Psoas muscle (tissue), 8 donors: Measurements from ENCODE around the gene P3R3URF. TPM values are rescaled to one million over a fixed set of nuclear protein-coding genes. Genes with fewer than 3 reads are reported as not detected.
A peak's percentile ranks its signal among the peaks of the same experiment; 100 is the strongest.

Experiments
- ATAC-seq, 4 donors: fragments of 200-7000 bp; cut with Tn5 transposase; one replicate each; pipeline ENCODE4 v1.9.1; 2020; ENCODE audit warnings: moderate library complexity in 3 of 4, mild to moderate bottlenecking in 2 of 4
- DNase-seq, 2 donors: peaks; one replicate each; pipeline ENCODE4 v3.0.0-alpha.2; 2020
- H3K27ac ChIP-seq: fragments of 200-600 bp; one replicate; pipeline ENCODE4 v1.8.0; 2022
- H3K27me3 ChIP-seq, 3 donors: fragments of 200-600 bp in 1 of 3; one replicate each; pipeline versions ENCODE4 v1.6.1 to v1.8.0; 2013 to 2022; ENCODE audit warnings: low read length in 2 of 3, mild to moderate bottlenecking in 2 of 3, moderate library complexity in 1 of 3; ENCODE audit not compliant: insufficient read depth in 3 of 3
- H3K36me3 ChIP-seq, 2 donors: fragments of 200-600 bp in 1 of 2; one replicate each; pipeline versions ENCODE4 v1.6.1 to v1.8.0; 2013 to 2022; ENCODE audit warnings: low read depth in 1 of 2, mild to moderate bottlenecking in 1 of 2, moderate library complexity in 1 of 2; ENCODE audit not compliant: insufficient read depth in 1 of 2
- H3K4me1 ChIP-seq: fragments of 200-600 bp; one replicate; pipeline ENCODE4 v1.8.0; 2022
- H3K4me3 ChIP-seq: fragments of 200-600 bp; one replicate; pipeline ENCODE4 v1.8.0; 2022; ENCODE audit warnings: mild to moderate bottlenecking
- H3K9me3 ChIP-seq: fragments of 200-600 bp; one replicate; pipeline ENCODE4 v1.8.0; 2022
- WGBS, 3 donors: extraction: QIAGEN DNeasy Blood & Tissue Kit; methylation state at CpG; one replicate each; pipeline versions ENCODE4 v1.1.6 to v1.1.7; 2013; 5-methylcytosine and 5-hydroxymethylcytosine counted together
- intact Hi-C, 2 donors: fragments of 100-400 bp; cut with DNase I; formaldehyde crosslinking; loops; one replicate each; pipeline versions ENCODE4 v1.11.0 to v1.14.2; 2022
- polyA plus RNA-seq, 3 donors: library from polyadenylated mRNA; stranded (reverse); fragments of 200-250 nt; gene quantifications; one replicate each; pipeline ENCODE4 v1.2.3, GENCODE V29; 2013
- total RNA-seq, 4 donors: library from RNA; stranded (reverse); fragmentation: NEBNext Ultra II Directional in 2 of 4; extraction: Animal tissue kit (Norgen Biotek cat#: 25700) in 2 of 4; gene quantifications; one replicate each; pipeline versions ENCODE4 v1.2.1 to v1.2.4, GENCODE V29; 2021 to 2023
- TF ChIP-seq, protein P1 (sequence below): fragments of 200-600 bp; IDR thresholded peaks from one replicate; pipeline ENCODE4 v1.8.0; 2022; ENCODE audit warnings: antibody characterized with exemption
- donor health status: healthy with polysubstance abuse.
- donor health status: DM: no; HTN: no; CAD: no; lungs with moderate emphysema.
- donor health status: Bipolar disorder and iron deficiency.
- donor health status: healthy.
- donor health status: DM: yes; HTN: yes; CAD: no.
- donor health status: DM: no; HTN: no; CAD: no.
- donor health status: DM: no; HTN: no; CAD: no.
- donor health status: DM: yes; HTN: yes; CAD: no.

P3R3URF gene
- total and polyA plus RNA-seq, 7 donors: not detected

DNA sequence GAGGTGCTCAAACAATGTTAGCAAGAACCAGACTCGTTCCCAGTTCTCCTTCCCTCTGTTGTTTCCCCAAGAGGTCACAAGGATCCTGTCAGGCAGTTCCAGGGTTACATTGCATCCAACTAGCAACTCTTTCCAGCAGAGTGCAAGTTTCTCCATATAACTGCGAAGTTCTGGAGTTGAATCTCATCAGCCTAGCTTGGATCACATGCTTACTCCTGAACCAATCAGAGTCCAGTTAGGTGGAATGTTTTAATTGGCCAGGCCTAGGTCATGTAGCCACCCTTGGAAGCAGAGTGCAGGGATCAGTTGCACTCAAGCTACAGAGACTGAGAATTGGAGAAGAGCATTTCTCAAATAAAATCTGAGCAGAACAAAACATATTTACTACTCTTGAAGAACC, 28.0 kb downstream of the P3R3URF start:
- no peak for DNase-seq
- 41 to 57% (median 49%) methylated on average over 2 of the region's 2 CpGs for WGBS, 3 donors
- no peaks in the 10 kb centered on the region for H3K36me3 ChIP-seq
- no peaks in the 10 kb centered on the region for H3K4me1 ChIP-seq
- ATAC-seq: peak in 1 of 4 donors; percentile 58
- H3K27me3 ChIP-seq: no peaks in the 10 kb centered on the region
- TF ChIP-seq, protein P1, sequence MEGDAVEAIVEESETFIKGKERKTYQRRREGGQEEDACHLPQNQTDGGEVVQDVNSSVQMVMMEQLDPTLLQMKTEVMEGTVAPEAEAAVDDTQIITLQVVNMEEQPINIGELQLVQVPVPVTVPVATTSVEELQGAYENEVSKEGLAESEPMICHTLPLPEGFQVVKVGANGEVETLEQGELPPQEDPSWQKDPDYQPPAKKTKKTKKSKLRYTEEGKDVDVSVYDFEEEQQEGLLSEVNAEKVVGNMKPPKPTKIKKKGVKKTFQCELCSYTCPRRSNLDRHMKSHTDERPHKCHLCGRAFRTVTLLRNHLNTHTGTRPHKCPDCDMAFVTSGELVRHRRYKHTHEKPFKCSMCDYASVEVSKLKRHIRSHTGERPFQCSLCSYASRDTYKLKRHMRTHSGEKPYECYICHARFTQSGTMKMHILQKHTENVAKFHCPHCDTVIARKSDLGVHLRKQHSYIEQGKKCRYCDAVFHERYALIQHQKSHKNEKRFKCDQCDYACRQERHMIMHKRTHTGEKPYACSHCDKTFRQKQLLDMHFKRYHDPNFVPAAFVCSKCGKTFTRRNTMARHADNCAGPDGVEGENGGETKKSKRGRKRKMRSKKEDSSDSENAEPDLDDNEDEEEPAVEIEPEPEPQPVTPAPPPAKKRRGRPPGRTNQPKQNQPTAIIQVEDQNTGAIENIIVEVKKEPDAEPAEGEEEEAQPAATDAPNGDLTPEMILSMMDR: no peak
- no peak overlapping the region for H3K27ac ChIP-seq
- no peaks in the 10 kb centered on the region for H3K9me3 ChIP-seq
- no peak overlapping the region for H3K4me3 ChIP-seq
- intact Hi-C loops: no loop called here

GRCh38 chr1:46137916-46138315, 38.4 kb downstream of the P3R3URF start:
- peaks cover 21% of the 10 kb centered on the region for H3K4me1 ChIP-seq
- no peak overlapping the region for H3K4me3 ChIP-seq
- intact Hi-C loops: loop anchor here in 1 of 2 donors (2.0 kb wide), 1 partner anchor 95 kb away; no protein-coding TSS in a partner anchor
- H3K9me3 ChIP-seq: no peaks in the 10 kb centered on the region
- TF ChIP-seq, protein P1: no peak
- WGBS, 3 donors: 67 to 74% (median 67%) methylated on average over 3 of the region's 3 CpGs
- no peak for ATAC-seq
- DNase-seq: no peak
- H3K27ac ChIP-seq: no peak overlapping the region
- H3K36me3 ChIP-seq: no peaks in the 10 kb centered on the region
- H3K27me3 ChIP-seq: no peaks in the 10 kb centered on the region

DNA sequence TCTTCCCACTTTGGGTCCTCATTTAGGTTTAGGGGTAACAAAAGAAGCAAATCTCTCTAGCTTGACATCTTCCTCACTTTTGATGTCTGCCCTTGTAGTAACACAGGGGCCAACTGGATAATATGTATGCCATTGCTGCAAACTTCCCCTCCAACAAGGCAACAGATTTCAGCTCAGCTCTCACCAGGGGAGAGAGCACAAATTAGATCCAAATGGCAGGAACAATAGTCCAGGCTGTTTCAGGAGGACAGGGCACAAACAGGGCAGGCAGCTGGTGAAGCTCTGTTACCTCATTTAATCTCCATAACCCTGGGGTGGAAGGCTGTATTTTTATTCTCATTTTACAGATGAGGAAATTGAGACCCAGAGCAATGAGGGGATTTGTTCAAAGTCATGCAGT, 39.6 kb downstream of the P3R3URF start:
- Histone ChIP-seq H3K27ac (no peak overlapping the region), H3K4me1 (peaks cover 21% of the 10 kb centered on the region)
- ATAC-seq: no peak

GRCh38 chr1:46134660-46135331, 41.5 kb downstream of the P3R3URF start:
- Histone ChIP-seq H3K36me3 (no peaks in the 10 kb centered on the region), H3K9me3 (no peaks in the 10 kb centered on the region), H3K27ac (peak overlapping the region; percentile 96), H3K27me3 (peaks cover 0 to 4% (median 0%) of the 10 kb centered on the region in 3 donors), H3K4me1 (peaks cover 21% of the 10 kb centered on the region), H3K4me3 (peak overlapping the region; percentile 4)
- DNase-seq: no peak
- intact Hi-C loops: loop anchor here in 1 of 2 donors (5.0 kb wide), 1 partner anchor 97 kb away; no protein-coding TSS in a partner anchor
- ATAC-seq: peak in 2 of 4 donors; percentile 5 to 27
- TF ChIP-seq, protein P1: no peak
- 30 to 33% (median 33%) methylated on average over 3 of the region's 3 CpGs for WGBS, 3 donors

More for the DNA sequence above, 39.6 kb downstream of the P3R3URF start:
- Histone ChIP-seq H3K36me3 (no peaks in the 10 kb centered on the region), H3K27me3 (no peaks in the 10 kb centered on the region), H3K4me3 (no peak overlapping the region), H3K9me3 (no peaks in the 10 kb centered on the region)
- TF ChIP-seq, protein P1: no peak
- no peak for DNase-seq
- intact Hi-C loops: loop anchor here in 1 of 2 donors (2.0 kb wide), 1 partner anchor 94 kb away; no protein-coding TSS in a partner anchor
